NCI-H226 (cell line): Measurements from ENCODE around the gene PARD3.
"Not testable (repeated sequence)": the region's sequence is repeated elsewhere in the genome, so short reads cannot be mapped to it uniquely, and the experiment has no call there.

Experiments
- DNase-seq: peaks from one replicate; pipeline ENCODE4 v3.0.0-alpha.2; 2015

PARD3 gene

DNA sequence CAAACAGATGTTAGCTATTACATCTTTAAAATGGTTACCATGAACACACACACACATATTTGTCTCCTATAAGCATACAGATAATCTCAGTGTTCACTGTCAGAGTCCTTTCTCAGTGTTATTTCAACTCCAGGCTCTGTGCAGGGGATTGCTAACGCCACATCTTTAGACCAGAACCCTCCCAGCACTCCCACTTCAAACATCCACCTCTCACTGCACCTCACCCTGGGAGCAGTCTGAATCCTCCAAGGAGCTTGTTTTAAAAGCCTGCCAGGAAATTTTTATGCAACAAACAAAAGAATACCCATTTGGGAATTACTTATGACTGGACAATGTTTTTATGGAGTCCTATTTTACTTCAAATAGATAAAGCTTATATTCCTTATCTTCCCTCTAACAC, 107.4 kb downstream of the PARD3 start:
- DNase-seq: peak; percentile 41

DNA sequence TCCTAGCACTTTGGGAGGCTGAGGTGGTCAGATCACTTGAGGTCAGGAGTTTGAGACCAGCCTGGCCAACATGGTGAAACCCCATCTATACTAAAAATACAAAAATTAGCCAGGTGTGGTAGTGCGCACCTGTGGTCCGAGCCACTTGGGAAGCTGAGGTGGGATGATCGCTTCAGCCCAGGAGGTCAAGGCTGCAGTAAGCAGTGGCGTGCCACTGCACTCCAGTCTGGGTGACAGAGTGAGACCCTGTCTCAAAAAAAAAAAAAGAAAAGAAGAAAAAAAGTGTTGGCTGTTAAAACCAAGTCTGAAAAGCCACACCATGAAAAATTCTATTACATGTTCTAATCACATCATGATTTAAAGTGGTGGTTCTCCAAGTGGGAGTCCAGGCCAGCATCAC, 108.1 kb downstream of the PARD3 start:
- not testable (repeated sequence) for DNase-seq

DNA sequence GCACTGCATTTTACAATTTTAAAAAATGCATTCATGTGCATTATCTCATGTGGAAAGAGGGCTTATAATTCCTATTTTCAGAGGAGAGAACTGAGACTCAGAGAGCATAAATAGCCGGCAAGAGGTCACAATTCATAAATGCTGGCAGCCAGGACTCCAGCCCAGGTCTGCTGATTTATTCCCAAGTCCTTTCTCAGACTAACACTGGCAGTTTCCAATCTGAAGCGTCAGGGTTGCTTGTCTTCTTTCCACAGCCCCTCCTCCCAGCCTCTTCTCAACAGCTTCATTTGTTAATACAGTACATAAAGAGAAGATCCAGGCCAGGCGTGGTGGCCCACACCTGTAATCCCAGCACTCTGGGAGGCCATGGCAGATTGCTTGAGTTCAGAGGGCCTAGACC, 108.9 kb downstream of the PARD3 start:
- no peak for DNase-seq

DNA sequence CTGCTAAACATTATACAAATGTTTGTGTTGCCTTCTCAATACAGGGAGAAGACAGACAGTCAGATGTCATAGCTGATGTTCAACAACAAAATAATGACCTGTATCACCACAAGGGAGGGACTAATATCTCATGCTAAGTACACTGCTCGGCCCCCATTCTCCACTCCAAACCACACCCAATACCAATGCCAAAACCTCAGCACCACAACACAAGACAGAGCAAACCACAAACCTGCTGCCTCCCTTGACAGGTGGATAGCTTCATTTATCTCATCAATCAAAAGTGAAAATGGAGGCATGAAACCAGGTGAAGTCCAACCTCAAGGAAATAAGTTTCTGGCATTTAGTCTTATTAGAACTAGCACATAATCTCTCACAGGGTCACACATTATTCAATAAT, 109.5 kb downstream of the PARD3 start:
- DNase-seq: no peak

DNA sequence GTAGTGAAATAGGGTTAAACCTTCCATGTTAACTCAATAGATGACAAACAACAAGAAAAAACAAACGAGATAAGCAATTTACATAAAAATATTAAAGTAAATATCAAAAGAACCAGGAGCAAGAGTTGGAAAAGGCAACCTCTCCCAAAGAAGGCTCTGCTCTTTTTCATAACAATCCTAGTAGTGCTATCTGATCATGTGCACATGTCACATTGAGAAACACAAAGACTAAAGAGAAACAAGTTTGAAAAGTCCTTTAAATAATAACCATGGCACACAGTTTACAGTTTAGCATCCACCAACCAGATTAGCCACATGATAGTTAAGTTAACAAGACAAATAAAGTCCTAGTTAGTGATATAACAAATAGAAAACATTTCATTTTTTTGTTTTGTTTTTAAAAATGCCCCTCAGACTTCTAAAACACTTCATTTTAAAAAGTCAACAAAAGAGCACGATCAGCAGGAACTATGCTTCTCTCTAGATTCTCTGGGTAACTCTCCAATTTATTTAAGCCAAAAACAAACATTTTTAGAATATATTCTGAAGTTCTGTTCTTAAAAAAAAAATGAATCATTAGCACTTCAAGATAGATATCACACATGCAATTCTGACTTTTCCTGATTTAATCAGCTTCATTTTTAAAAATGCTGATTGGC, 110.4 kb downstream of the PARD3 start:
- no peak for DNase-seq

DNA sequence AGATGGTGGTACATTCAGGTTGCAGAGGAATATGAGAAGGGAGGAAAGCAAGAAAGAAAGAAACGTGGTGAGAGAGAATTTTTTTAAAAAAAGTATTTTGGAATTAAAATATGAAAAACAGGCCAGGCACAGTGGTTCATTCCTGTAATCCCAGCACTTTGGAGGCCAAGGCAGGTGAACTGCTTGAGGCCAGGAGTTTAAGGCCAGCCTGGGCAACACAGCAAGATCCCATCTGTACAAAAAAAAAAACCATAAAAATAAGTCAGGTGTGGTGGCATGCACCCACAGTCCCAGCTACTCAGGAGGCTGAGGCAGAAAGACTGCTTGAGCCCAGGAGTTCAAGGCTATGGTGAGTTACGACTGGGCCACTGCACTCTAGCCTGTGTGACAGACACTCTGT, 112.1 kb downstream of the PARD3 start:
- DNase-seq: no peak

DNA sequence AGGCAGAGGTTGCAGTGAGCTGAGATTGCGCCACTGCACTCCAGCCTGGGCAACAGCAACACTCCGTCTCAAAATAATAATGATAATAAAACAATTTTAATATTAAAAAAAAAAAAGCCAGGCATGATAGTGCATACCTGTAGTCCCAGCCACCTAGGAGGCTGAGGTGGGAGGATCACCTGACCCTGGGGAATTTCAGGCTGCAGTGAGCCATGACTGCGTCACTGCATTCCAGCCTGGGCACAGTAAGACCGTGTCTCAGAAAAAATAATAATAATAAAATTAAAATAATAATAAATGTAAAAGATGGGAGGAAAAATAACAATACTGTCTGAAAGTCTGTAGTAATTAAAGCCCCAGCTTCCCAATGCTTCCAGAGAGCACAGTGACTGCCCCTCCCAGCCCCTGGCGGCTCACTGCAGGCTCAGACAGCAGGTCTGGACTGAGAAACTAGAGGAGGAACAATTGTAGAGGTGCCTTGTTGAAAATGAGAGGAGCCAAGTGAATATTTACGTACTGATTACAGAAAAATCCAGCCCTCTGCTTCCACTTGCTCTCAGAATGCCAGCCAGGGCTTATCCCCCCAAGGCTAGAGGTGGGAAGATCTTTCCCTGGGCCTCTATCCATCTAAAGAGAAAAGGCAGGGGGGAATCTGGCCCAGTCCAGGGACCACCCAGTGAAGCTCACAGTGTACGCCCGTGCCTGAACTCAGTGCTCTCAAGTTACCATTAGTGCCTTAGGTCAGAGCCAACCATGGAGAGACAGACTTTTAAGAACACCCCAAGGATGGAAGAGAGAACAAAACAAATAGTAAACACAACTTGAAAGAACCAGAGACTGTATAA, 112.8 kb downstream of the PARD3 start:
- DNase-seq: no peak

DNA sequence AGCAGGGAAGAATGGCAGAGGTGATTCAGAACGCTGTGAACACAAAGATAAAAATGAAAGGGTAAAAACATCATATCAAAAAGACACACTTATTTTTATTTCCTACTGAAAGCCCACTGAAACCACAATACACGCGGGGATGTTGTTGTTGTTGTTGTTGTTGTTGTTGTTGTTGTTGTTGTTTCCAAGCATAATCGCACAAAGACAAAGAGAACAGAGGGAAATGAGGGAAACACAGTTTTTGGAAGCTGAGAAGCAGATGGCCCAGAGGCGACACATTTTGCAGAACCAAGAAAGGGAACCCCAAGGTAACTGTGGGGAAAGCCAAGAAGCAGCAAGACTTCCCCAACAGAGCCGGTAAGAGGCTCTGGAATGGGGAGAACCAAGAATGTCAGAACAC, 113.9 kb downstream of the PARD3 start:
- no peak for DNase-seq

DNA sequence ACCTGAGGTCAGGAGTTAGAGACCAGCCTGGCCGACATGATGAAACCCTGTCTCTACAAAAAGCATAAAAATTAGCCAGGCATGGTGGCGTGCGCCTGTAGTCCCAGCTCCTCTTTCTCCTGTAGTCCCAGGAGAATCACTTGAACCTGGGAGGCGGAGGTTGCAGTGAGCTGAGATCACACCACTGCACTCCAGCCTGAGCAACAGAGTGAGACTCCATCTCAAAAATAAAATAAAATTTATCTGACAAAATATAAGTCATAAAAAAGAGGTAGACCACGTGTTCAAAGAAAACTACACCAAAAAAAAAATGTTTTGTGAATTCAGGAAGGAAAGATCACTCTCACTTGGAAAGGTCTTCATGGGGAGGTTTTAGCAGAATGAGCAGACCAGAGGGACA, 114.3 kb downstream of the PARD3 start:
- DNase-seq: not testable (repeated sequence)

DNA sequence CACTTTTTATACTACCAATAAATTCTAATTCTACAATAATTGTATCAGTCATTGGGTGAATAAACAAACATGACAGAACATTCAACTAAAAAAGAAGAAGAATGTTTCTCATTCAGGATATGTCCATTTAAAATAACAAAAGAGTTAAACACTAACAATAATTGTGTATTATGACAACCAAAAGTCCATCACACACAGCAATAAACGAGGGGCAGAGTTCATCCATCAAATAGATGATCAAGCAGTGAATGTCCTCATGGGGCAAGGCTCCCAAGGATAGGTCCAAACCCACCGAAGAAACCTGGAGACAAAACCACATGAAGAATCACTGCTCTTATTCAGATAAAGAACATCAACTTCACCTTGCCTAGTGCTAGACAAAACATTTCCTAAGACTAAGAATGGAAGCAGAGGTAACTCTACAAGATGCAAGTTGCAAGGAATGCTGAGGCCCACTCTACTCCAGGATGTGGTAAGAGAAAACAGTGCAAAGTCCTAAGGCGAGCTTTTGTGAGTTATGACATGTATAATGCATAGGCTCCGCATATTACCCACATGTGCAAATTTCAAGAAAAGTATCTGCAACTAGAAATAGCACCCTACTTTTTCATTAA, 115.1 kb downstream of the PARD3 start:
- DNase-seq: no peak

DNA sequence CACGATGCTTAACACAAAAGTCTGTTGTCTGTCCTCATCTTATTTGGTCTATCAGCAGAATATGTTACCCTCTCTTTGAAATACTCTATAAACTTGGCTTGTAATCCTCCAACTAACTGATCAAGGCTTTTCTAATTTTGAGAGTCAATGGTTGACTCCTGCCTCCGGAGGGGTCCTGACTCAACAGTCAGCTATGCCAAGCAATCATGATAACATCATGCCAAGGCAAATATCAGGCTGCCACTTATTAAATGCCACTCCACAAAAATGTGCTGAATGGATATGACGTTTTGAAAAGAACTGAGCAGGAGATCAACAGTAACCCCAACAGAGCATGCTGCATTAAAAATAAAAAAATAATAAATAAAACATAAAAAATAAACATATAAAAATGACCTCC, 116.1 kb downstream of the PARD3 start:
- DNase-seq: peak; percentile 79

DNA sequence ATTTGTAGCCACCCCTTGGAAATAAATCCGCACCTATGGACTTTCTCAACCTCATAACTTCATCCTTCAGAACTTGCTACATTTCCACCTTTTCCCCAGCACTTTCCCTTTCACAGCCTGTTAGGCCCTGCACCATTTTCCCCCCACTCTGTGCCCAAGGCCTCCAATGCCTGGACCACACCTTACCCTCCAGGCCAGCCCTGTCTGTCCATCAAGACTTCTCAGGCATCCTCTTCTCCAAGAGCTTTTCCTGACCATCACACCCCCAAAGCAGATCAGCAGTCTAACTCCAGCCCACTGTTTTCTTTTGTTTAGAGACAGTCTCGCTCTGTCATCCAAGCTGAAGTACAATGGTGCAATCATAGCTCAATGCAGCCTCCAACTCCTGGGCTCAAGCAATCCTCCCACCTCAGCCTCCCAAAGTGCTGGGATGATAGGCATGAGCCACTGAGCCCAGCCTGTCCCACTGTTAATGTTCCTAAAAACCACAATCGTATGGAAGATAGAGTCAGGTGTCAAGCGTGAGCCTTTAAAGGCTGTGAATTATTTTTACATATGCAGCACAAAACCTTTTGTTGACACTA, 116.8 kb downstream of the PARD3 start:
- DNase-seq: no peak

DNA sequence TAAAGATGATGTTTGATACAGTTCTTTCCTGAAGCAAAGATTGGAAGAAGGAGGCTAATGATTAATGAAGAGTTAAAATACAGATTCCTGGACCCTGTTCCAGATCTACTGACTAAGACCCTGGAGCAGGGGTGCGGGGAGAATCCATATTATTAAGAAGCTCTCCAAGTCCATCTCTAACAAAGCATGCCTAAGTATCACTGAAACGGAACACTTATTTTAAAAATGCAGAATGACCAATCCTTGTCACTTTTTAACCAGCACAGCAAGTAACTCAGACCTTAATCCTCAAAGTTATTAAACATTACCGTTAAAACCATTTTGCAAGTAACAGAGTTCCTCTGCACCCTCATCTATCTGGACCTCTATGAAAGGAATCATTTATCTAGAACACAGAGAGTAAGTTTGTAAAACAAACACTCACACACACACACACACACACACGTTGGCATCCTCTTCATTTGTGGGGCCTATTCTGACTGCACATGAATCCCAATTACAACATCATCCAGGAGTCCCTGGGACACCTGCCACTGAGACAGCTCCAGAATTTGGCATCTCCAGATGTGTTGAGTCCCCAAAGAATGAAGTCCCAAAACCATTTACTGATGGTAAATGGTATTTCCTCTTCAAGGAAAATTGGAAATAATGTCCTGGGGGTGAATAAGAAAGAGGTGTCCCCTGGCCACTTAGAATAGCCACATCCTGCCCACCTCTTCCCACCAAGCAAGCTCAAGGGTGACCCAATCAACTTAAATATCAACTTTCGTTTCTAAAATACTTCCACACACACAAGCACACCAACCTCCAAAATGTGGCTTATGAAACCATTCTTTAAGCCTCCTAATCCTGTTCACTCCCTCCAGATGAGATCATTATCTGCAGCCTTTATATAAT, 117.5 kb downstream of the PARD3 start:
- DNase-seq: no peak

DNA sequence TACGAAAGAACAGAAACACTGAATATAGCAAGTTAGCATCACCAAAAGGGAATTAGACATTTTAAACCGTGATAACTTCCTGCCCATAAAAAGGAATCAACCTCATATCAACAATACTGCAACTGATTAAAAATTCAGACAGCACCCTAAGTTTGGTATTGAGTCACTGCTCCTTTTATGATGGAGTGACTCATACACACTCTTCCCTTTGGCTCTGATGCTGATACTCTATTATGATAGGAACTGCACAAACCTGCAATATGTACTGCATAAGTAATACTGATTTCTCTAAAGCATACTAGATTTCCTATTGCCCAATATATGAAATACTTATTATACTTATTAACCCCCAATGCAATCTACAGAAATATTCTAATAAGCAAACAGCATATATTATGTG, 118.7 kb downstream of the PARD3 start:
- peak; percentile 69 for DNase-seq

DNA sequence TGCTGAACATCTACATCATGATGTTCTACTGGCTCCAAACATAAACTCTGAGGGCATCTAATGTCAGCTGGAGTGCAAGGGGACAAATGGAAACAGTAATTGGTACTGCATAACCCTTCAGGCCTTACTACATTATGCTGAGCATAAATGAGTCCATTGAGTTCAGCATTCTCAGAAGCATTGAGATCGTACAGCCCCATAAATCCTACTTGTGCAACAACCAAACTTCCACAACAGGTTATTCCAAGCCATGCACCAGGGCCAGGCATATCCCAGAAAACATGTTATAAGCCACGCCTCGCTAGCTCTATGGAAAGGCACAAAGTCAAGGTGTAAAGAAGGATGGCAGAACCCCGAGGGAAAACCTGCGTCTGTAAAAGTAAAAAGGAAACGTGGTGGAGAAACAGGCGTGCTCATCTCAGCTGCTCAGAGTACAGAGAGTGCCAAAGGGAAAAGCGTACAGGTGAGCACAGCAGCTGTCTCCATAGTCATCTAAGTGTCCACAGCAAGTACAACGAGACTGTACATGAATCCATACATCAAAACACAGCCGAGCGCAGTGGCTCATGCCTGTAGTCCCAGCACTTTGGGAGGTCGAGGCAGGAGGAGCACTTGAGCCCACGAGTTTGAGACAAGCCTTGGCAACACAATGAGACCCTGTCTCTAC, 124.6 kb downstream of the PARD3 start:
- DNase-seq: no peak

DNA sequence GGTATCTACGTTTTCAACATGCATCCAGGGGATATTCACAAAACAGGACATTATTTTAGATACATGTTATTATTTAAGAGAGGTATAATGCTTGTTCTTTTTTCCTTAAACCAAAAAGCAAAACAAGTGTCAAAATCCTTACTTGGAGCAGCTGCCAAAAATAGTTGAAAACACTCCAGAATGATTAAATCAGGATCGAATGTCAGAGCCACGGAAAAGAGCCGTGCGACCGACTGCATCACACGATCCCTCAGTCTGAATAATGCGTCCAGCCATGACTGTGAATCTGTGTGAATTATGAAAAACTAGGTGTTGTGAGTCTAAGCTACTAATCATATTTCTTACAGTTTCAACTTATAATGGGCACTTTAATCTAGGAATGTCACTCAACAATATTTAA, 126.0 kb downstream of the PARD3 start:
- no peak for DNase-seq

DNA sequence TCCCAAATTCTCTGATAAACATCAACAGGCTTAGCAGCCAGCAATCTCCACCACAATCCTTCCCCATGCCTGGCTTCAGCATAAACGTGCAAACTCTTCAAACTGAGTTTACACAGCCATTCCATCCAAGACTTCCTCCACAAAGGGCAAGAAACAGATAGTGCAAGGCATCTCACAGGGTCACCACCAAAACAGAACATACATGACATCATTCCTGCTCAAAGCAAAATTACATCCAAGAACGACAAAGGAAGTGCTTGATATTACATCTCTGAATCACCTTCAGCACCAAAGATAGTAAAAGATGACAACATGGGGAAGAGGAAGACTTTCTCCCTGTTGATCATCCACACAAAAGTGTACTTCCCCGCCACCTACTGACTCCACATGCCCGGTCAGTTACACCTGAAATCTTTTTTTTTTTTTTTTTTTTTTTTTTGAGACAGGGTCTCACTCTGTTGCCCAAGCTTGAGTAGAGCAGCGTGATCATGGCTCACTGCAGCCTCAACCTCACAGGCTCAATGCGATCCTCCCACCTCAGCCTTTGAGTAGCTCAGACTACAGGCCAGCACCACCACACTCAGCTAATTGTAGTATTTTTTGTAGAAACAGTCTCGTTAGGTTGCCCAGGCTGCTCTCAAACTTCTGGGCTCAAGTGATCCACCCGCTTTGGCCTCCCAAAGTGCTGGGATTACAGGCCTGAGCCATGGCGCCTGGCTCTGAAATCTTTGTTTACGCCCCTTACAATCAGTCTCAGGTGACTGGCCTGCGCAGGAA, 127.5 kb downstream of the PARD3 start:
- peak; percentile 43 for DNase-seq

DNA sequence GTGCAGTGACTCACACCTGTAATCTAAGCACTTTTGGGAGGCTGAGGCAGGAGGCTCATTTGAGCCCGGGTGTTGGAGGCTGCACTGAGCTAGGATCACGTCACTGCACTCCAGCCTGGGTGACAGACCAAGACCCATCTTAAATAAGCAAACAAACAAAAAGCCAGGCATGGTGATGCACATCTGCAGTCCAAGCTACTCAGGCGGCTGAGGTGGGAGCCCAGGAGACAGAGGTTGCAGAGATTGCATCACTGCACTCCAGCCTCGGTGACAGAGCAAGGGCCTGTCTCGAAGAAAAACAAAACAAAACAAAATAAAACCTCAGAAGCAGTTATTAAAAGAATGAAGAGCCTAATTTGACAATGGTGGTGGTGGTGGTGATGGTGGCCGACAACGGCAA, 132.5 kb downstream of the PARD3 start:
- no peak for DNase-seq

DNA sequence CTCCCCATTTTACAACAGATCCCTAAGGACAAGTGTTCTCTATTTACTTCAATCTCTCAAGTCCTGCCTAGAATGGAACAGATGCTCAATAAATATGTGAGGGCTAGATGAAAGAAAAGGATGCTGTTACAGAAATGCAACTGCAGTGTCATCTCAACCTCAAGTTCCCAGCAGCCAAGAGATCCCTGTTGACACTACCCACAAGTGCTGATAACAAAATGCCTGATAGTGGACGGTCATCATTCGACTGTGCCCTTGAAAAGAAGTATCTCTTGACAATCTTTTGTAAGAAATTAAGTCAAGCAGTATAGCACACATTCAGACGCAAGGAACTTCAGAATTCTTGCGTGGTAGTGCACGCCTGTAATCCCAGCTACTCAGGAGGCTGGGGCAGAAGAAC, 133.2 kb downstream of the PARD3 start:
- no peak for DNase-seq

DNA sequence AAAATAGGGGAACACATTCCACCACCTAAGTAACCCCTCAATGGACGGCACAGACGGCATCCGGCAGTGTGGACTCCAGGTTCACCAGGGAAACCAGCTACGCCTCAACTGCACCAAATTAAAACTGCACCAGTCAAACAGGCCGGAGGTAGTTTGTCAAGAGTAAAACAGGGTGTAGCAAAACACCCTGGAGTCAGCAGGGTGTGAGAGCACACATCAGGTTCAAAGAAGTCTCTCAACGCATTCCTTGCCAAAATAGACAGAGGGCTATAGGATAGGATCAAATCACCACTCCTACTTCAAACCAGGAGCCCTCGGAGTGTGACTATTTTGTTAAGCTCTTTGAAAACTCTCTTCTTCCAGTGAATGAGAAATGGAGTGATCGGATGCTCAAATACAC, 135.9 kb downstream of the PARD3 start:
- no peak for DNase-seq

DNA sequence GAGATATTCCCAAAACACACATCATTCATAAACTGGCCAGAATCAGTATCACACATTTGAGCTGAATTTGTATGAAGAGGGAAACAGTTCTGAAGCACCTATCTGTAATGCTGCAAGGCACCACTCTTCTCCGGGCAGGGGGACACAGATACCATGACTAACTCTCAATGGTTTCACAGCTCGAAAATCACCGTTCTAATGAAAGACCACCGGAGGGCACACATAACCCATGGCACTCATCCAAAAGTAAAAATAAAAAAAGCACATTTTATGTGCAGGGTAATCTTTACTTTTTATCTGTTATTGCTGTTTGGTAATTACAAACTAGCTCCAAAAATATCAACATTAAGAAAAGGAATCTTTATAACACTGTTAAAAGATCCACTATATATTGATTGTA, 137.5 kb downstream of the PARD3 start:
- DNase-seq: no peak
